Fibroblast of skin of right biceps (primary cell): ENCODE measurements around the gene ARIH1.
"Not testable (repeated sequence)": the region's sequence is repeated elsewhere in the genome, so short reads cannot be mapped to it uniquely, and the experiment has no call there.

Experiments
- DNase-seq: peaks from one replicate; pipeline ENCODE4 v3.0.0-alpha.2; 2013

Gene ARIH1

DNA sequence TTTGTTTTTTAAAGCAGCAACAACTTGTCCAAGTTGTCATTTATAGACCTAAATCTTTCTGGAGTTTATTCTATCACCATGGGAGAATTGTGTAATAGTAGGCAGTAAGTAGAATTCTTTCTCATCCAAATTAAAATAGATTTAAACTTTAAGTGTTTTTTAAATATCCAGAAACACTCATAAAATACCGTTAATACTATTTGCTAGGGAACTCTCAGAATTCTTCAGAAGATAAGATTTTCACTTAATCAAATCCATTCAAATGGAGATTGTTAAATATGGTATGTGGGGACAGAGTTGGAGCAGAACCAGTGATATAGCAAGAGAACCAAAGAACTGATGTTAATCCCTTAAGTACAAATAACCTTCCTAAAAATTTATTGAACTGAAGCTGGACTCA, 71.0 kb downstream of the ARIH1 start:
- DNase-seq: no peak

DNA sequence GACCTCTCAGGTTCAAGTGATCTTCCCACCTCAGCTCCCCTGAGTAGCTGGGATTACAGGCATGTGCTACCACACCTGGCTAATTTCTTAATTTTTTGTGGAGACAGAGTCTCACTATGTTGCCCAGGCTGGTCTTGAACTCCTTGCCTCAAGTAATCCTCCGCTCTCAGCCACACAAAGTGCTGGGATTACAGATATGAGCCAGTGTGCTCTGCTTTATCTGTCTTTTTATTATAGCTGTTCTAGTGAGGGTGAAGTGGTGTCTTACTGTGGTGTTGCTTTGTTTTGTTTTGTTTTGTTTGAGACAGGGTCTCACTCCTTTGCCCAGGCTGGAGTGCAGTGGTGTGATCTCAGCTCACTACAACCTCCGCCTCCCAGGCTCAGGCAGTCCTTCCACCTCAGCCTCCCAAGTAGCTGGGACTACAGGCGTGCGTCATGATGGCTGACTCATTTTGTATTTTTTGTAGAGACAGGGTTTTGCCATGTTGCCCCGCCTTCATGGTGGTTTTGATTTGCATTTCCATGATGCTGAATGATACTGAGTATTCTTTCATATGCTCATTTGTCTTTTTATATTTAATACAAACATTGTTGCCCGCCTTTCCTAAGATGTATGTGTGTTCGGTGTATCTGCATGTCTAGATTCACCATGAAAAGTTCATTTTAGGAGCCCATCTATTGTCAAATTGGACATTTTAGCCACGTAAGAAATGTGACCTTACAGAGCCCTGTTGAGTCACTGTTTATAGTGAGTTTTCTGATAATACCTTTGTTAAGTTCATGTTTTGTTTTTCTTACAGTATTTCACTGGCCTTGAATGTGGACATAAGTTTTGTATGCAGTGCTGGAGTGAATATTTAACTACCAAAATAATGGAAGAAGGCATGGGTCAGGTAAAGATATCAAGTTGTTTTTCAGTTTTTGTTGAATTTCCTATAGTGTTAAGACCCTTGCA, 80.6 kb downstream of the ARIH1 start:
- DNase-seq: peak; percentile 45

DNA sequence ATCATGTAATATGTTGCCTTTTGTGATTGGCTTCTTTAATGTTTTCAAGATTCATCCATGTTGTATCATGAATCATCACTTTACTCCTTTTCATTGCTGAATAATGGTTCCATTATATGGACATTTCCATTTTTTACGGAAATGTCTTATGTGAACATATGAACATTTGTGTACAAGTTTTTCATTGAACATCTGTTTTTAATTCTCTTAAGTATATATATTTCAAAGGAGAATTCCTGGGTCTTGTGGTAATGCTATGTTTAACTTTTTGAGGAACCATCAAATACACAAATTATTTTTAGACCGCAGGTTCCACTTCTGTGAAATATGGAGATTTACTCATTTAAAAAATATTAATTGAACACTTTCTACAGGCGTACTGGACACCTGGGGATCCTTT, 85.7 kb downstream of the ARIH1 start:
- peak; percentile 16 for DNase-seq

DNA sequence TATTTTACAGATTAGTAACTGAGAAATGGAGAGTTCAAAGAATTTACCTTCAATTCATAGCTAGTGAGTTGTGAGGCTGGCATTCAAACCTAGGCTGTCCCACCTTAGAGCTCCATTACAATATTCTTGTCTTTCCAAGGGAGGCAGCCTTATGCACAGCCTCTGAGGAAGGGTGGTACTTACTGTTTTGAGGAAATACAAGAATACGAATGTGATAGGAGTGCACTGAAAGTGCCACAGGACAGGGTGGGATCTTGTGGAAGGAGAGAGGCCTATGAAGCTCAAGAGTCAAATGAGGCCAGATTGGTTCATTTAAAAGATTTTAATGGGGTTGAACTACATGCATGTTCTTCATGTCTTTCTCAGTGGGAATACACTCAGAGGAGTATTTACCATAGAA, 86.3 kb downstream of the ARIH1 start:
- no peak for DNase-seq

DNA sequence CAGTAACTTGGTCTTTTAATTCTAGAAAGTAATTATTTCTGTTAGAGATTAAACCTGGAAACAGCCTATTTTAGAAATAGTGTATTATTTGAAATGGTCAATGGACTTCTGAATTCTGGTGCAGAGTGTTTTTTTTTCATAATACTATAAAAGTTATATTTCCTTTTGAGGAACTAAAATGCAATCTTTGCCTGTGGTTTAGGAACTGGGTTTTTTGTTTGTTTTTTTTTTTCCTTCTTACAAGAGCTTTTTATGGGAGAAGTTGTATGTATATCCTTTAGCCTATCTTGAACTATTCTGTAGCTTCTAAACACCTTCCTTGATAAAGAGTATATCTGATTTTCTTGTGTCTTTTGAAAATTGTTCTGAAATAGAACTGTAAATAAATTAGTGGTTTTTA, 88.3 kb downstream of the ARIH1 start:
- DNase-seq: no peak

DNA sequence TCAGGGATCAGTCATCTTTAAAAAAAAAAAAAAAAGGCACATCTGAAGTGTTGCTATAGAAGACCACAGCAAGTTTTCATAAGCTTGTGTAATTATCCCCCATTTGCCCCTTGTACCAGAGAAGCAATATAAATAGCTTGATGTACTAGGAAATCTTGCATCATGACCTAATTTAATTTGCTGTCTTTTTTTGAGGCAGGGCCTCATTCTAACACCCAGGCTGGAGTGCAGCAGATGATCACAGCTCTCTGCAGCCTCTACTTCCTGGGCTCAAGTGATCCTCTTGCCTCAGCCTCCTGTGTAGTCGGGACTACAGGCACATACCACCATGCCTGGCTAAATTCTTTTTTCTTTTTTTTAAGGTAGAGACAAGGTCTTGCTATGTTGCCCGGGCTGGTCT, 88.7 kb downstream of the ARIH1 start:
- DNase-seq: no peak

DNA sequence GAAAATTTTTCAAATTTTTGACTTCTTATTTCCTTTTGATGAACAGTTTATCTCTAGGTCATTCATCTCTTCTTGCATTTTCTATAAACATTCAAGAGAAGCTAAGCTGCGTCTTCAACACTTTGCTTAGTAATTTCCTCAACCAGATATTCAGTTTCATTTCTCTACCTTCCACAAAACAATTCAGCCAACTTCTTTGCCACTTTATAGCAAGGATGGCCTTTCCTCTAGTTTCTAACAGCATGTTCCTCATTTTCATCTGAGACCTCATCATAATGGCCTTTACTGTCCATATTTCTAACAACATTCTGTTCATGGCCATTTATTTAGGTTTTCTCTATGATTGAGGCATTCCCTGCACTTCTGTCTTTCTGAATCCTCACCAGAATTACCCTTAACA, 90.0 kb downstream of the ARIH1 start:
- DNase-seq: no peak

DNA sequence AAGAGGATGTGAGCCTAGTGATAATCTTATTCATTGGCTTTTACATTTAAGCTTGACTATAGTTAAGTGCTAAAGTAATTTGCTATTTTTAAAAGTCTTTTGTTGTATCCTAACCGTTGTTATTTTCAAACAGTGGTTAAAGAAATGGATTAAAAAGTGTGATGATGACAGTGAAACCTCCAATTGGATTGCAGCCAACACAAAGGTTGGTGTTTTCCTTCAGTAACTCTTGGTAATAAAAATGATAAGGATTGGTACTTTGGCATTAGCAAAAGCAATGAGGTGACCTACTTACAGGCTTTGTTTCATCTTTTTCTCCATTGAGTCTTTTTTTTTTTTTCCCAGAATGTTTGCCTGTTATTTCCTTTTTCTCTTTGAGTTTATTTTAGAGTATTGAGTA, 92.8 kb downstream of the ARIH1 start:
- no peak for DNase-seq

DNA sequence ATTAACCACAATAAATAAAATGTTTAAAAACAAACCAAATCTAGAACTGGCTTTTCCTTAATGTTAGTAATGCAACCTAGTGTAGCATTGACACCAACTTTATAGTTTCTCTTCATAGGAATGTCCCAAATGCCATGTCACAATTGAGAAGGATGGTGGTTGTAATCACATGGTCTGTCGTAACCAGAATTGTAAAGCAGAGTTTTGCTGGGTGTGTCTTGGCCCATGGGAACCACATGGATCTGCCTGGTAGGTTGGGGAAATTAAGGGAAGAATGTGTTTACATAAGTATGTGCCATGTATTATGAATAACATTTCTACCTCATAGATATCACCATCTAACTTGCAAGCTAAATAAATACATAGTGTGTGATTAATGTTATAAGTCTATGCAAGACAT, 95.9 kb downstream of the ARIH1 start:
- no peak for DNase-seq

DNA sequence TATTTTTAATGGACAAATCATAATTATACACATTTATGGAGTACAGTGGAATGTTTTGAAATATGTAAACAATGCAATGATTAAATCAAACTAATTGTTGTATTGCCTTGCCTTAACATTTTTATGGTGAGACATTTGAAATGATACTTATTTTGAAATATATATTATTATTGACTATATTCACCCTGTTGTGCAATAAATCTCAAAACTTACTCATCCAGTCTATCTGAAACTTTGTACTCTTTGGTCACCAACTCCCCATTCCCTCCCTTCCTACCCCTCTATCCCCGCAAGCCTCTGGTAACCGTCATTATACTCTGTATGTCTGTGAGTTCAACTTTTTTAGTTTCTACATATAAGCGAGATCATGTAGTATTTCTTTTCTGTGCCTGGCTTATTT, 105.7 kb downstream of the ARIH1 start:
- no peak for DNase-seq

DNA sequence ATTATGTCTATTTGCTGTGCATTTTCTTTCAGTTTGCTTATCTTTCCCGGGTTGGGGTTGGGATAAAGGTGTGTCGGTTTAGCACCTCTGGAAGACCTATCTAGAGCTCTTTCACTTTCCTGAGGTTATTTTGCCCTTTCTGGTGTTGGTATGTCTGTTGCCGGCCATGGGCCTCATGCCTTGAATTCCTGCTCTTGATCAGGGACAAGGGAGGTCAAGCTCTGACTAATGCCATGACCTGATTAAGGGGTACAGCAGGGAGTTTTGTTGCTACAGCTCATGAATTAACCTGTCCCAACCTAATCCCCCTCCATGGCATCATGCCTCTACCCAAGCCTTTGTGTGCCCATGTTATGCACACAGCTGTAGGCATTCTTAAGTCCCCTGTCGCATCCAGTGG, 109.9 kb downstream of the ARIH1 start:
- DNase-seq: no peak

DNA sequence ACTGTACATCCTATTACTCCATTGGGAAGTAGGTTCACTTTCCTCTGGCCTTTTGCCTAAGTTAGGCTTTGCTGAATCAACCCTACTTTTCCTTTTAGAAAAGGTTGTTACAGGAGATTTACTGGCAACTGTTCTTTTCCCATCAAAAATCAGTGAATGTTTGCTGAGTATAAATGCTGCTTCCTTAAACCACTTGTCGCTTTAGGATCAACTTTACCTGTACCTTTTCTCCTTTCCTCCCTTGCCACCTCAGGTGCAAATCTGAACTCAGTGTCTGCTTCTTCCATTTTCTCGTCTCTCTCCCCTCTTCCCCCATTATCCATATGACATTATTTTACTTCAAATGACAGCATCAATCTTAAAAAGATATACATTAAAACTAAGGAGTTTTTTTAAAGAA, 110.9 kb downstream of the ARIH1 start:
- DNase-seq: no peak

DNA sequence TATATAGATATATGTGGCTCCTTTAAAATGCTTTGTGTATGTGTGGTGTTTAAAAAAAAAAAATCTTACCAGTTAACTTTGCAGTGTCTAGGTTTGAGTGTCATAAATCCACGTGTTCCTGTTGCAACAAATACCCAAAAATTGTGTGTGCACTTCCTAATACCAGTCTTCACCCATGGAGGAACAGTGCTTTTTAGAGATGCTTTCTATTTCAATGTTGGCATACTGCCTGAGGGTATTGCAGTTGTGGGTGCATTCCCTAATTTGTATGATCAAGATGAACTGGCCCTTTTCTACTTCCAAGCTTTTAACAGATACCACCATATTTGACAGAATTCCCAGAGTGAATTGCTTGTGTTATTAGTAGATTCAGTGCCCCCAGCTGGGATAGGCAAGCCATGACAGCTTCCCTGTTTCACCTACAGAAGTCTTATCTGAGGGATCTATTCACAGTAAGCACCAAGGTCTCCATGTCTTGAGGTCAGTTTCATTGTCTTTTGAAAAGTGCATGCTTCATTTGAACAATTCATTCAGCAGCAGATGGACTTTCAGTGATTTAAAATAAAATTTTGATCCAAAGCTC, 111.4 kb downstream of the ARIH1 start:
- DNase-seq: peak; percentile 16

DNA sequence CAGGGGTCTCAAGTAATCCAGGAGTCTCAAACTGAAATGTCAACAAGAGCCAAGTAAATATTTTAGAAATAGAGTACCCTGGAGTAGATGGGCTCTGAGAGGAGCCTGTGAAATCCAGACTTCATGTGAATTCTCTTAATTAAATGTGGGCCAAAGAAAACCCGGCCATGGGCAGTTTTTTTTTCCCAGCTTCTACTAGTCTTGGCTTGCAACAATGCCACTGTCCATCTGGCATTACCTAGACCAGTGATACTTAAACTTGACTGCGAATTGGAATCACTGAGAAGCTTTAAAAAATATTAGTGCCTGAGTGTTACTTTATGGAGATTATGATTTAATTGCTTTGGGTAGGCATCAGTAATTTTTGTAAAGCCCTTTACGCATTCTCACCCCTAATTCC, 114.0 kb downstream of the ARIH1 start:
- no peak for DNase-seq

DNA sequence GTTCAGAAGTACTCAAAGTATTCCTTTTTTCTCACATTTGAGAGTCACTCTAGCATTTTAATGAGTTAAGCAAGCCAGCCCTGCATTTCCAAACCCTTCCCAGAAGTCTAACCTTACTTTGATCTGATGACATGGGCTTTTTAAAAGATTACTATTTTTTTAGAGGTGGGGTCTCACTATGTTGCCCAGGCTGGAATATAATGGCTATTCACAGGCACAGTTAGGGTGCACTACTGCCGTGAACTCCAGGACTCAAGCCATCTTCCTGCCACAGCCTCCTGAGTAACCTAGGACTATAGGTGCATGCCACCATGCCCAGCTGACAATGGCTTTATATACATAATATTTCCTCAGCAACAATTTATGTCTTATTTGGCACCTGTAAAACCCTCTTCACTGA, 116.3 kb downstream of the ARIH1 start:
- DNase-seq: no peak

DNA sequence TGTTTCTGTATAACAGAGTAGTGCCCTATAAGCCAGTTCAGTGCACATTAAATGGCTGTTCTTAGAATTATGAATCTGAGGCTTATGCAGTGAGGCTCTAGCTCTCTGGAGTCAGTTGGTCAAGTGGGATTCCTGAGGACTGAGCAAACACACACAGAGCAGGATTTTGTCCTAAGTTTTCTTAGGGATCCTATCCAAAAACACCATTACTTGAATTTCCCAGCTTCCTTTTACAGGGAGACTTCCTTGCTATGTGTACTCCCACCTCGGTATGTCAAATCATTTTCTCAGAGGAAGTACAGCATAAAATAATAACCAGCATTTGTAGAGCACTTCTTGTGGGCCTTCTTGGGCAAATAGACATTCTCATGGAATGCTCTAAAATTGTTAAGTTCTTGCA, 117.2 kb downstream of the ARIH1 start:
- peak; percentile 56 for DNase-seq

DNA sequence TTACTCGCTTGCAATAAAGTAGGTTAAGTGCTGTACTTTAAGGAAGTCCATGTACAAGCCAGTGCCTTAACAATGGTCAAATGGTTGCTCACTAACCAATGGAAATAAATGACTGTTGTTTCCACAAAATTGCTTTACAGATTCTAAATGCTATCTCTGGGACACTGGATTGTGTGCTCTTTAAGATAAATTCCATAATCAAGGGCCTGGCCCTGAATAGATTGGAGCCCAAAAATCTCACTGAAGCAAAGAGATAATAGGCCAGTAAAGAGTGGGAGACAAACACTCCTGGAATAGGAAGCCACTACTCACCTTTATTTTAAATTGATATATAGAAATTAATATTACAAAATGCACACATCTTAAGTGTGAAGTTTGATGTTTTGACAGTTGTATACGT, 118.0 kb downstream of the ARIH1 start:
- DNase-seq: no peak

DNA sequence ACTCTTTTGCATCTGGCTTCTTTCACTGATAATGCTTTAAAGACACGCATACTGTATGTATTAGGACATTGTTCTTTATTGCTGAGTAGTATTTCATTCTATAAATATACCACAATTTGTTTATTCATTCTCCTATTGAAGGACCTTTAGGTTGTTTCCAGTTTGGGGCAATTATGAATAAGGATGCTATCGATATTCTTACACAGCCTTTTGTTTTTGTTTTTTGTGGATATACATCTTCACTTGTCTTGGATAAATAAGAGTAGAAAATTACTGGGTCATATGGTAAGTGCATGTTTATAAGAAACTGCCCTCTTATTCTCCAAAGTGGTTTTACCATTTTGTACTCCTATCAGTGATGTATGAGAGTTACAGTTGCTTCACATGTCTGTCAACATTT, 118.5 kb downstream of the ARIH1 start:
- DNase-seq: no peak

DNA sequence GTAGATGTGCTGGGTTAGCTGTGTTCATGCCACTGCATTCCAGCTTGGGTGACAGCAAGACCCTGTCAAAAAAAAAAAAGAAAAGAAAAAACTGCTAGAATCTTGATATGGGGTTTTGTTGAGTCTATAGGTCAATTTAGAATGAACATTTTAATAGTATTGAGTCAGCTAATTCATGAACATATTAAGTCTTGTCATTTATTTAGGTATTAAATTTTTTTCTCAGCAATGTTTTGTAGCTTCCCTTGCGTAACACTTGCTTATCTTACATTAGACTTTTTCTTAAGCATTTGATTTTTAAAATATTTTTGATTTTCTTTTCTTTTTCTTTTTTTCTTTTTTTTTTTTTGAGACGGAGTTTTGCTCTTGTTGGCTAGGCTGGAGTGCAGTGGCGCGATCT, 119.7 kb downstream of the ARIH1 start:
- no peak for DNase-seq

DNA sequence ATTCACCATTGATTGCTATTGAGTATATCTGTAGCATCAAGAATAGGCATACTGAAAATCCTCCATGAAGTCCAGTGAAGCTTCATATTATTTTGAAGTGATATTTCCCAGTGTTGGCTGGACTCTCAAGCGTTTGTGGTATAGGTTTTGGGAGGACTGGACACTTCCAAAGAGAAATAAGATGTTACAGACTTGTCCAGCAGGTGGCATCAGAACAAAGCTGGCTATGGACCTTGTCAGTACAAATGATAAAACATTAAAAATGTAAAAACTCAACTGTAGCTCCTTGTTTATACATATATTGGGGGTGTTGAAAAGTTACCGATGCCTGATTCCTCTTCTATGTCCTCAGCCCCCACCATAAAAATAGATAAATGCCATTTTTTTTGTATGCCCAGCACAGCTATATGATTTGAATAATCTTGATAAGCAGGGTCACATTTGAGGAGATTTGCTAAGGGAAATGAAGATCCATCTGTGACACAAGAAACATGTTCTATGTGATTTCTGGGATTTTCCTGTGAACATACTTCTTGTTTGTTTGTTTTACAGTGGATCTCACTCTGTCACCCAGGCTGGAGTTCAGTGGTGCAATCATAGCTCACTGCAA, 125.8 kb downstream of the ARIH1 start:
- DNase-seq: peak; percentile 48

DNA sequence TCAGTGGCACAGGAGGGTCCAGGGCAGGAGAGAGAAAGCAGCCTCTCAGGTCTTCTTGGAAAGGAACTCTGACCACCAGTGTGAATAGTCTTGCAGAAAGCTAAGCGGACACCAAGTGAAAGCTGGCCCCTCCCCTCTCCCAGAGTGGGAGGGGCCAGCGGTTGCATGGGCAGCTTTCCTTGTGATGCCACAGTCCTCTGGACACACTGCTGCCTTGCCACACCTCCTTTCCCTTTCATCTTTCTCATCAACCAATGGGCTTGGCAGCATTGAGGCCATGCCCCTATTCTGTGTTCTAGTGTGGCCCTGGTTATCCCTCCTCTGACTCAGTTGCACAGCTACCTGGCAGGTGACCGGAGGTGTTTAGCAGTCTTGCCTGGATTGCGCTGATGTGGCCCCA, 130.7 kb downstream of the ARIH1 start:
- no peak for DNase-seq

DNA sequence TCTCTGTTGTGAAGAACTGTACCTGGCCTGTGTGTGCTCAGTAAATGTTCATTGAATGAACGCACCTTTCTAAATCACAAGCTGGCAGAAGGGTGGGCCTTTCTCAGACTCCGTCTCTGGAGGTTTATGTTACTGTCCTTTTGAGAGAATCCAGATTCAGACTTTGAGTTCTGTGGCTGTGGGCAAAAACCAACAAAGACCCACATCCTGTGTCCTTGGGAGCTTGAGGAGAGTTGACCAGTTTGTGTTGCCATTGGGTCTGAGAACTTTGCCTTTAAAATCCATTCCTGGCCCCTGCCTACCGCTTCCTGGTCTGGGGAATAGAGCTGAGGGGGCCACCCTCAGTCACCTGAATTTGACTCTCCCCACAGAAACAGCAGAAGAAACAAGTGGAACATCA, 134.0 kb downstream of the ARIH1 start:
- DNase-seq: not testable (repeated sequence)

DNA sequence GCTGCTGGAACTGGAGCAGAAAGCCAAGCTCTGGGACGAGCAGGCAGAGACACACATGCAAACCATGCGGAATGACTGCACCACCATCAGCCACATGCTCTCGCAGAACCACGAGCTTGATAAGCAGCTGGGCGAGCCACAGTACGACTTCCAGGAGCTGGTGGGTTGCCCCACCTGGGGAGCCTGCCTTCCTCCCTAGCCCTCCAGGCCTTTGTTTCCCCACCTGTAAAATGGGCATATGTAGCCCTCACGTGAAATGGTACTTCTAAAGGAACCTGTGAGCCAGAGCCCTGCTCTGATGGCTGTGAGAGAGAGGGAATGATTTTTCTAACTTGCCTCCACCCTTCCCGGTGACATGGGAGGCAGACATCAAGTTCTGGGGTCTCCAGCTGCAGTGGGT, 135.7 kb downstream of the ARIH1 start:
- DNase-seq: no peak

DNA sequence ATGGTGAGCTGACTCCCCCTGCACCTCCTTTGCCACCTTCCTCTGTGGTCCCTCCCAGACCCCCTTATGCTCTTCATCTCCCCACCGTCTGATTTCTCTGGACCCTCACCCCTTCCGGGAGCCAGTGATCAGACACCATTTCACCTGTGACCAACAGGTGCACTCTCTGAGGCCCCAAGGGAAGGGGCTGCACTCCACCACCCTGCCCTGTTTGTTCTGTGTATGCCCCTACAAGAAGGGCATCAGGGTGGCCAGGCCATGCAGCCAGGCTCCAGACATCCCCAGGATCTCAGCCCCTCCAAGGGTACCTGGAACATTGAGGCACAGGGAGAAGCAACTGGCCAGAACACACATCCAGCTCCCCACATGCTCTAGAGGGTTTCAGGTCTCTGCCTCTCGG, 138.2 kb downstream of the ARIH1 start:
- DNase-seq: not testable (repeated sequence)
